ENCODE measurements around the gene LKAAEAR1. TPM values are rescaled to one million over a fixed set of nuclear protein-coding genes. Genes with fewer than 3 reads are reported as not detected.

Gene LKAAEAR1
- total RNA-seq, 2 experiments from 2014 or later, result not detected

GRCh38 chr20:64053841-64054661 is 30.1 kb downstream of the LKAAEAR1 start:
- no peak overlapping the region for H2AFZ ChIP-seq (ENCODE audit: low read length)
- intact Hi-C loops (cut with micrococcal nuclease; ENCODE audit: unreplicated experiment), result loop anchor here (1.0 kb wide), 2 partner anchors 29 to 66 kb away; no protein-coding TSS in a partner anchor

GRCh38 chr20:64052987-64053840 is 31.0 kb downstream of the LKAAEAR1 start:
- no peaks in the 10 kb centered on the region for H4K20me1 ChIP-seq (ENCODE audit: insufficient read depth, low read length)
- no peaks in the 10 kb centered on the region for H3K9me2 ChIP-seq (ENCODE audit: insufficient read depth, low read length)
- no peak overlapping the region for H3K4me2 ChIP-seq (ENCODE audit: low read length)
- no TSS peak for BruUV-seq (replicated peaks)
- H3K79me2 ChIP-seq (ENCODE audit: insufficient read depth, low read depth, low read length), result no peaks in the 10 kb centered on the region
- H3K9me3 ChIP-seq (ENCODE audit: low read length), result no peaks in the 10 kb centered on the region
- POLR2A ChIA-PET, result interaction anchor here (0.6 to 1.2 kb wide), 2 partner anchors 36 to 67 kb away, joined by 3 read pairs; no protein-coding TSS in a partner anchor
- no peak overlapping the region for H3K27ac ChIP-seq (ENCODE audit: low read depth, low read length, poor library complexity, severe bottlenecking)
- CTCF ChIA-PET (ENCODE audit: unreplicated experiment), result no interaction called here
- intact Hi-C loops (cut with micrococcal nuclease; ENCODE audit: unreplicated experiment), result no loop called here
- no peak overlapping the region for H2AFZ ChIP-seq (ENCODE audit: low read length)
- no peak overlapping the region for H3K4me3 ChIP-seq (ENCODE audit: low read depth, low read length, poor library complexity, severe bottlenecking)
- no peaks in the 10 kb centered on the region for H3K36me3 ChIP-seq (ENCODE audit: insufficient read depth, low read length)
- H3K4me1 ChIP-seq (ENCODE audit: insufficient read depth, low read length, poor library complexity, severe bottlenecking), result peaks cover 9% of the 10 kb centered on the region
- no peak for DNase-seq (ENCODE audit: low spot score)
- TF ChIP-seq EZH2phosphoT487 (IDR thresholded peaks at IDR 0.05; ENCODE audit: borderline replicate concordance, low read depth, low read length), result no peak
- no peak for TF ChIP-seq CTCF (conservative IDR thresholded peaks at IDR 0.05; ENCODE audit: low read length)

More at GRCh38 chr20:64053841-64054661, 30.1 kb downstream of the LKAAEAR1 start:
- H3K27ac ChIP-seq (ENCODE audit: low read depth, low read length, poor library complexity, severe bottlenecking), result no peak overlapping the region
- ChIA-PET CTCF (ENCODE audit: unreplicated experiment) (interaction anchor here (0.8 kb wide), 1 partner anchor 65 kb away, joined by 3 read pairs; no protein-coding TSS in a partner anchor), POLR2A (interaction anchor here (0.7 kb wide), 1 partner anchor 22 kb away, joined by 3 read pairs; no protein-coding TSS in a partner anchor)
- no peak overlapping the region for H3K4me3 ChIP-seq (ENCODE audit: low read depth, low read length, poor library complexity, severe bottlenecking)
- H3K9me3 ChIP-seq (ENCODE audit: low read length), result no peaks in the 10 kb centered on the region
- H3K36me3 ChIP-seq (ENCODE audit: insufficient read depth, low read length), result no peaks in the 10 kb centered on the region
- H4K20me1 ChIP-seq (ENCODE audit: insufficient read depth, low read length), result no peaks in the 10 kb centered on the region
- TF ChIP-seq CTCF (conservative IDR thresholded peaks at IDR 0.05; ENCODE audit: low read length), result peak; percentile 72
- no peak for TF ChIP-seq EZH2phosphoT487 (IDR thresholded peaks at IDR 0.05; ENCODE audit: borderline replicate concordance, low read depth, low read length)
- H3K4me2 ChIP-seq (ENCODE audit: low read length), result no peak overlapping the region
- no TSS peak for BruUV-seq (replicated peaks)
- H3K79me2 ChIP-seq (ENCODE audit: insufficient read depth, low read depth, low read length), result no peaks in the 10 kb centered on the region
- H3K9me2 ChIP-seq (ENCODE audit: insufficient read depth, low read length), result no peaks in the 10 kb centered on the region
- DNase-seq (ENCODE audit: low spot score), result peak; percentile 69
- H3K4me1 ChIP-seq (ENCODE audit: insufficient read depth, low read length, poor library complexity, severe bottlenecking), result peaks cover 14% of the 10 kb centered on the region

Measured in OCI-LY7 (cell line).